ENCODE results near the gene SCCPDH. TPM values are rescaled to one million over a fixed set of nuclear protein-coding genes. Genes with fewer than 3 reads are reported as not detected.

The SCCPDH gene
- polyA plus RNA-seq, 1 experiment = 46.6 TPM

DNA sequence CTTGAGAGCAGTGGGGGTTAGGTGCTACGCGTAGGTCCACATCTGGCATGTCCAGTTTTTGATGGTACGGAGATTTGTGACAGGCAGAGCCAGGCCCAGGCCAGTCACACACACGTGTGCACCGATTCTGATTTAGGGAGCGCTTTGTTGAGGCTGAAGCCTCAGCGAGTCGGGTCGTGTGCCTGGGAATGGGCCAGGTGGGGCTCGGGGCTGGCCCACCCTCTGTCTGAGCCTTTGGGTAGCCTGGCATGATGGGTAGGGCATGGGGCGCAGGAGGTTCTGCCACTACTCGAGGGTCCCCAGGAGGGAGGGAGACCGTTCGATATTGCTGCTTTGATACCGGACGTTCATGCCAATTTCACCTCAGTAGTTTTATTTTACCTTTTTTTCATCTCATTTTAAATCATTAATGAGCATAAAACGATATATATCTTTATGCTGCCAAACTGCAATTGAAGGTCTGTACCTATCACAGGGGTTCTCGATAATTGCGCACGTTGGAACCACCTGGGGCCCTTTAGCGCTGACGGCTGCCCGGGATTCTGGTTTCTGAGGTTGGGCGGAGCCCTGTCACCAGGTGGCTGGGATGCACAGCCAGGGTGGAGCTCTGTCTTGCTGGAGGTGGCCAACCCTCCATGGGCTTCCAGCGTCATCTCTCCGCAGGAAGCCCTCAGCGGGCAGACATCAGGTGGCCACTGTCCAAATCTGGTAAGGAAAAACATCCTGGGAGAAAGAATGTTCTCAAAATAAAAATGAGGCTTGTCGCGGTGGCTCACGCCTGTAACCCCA lies 71.9 kb downstream of the SCCPDH start:
- Histone ChIP-seq H3K27ac (ENCODE audit: low read depth, low read length) (no peak overlapping the region), H3K9me3 (ENCODE audit: control insufficient read depth, insufficient read depth, low read length) (no peaks in the 10 kb centered on the region; the same call in 1 of the 2 replicates), H3K4me3 (ENCODE audit: low read depth, low read length) (no peak overlapping the region), H3K27me3 (ENCODE audit: control insufficient read depth, insufficient read depth, low read length) (peaks cover 6% of the 10 kb centered on the region)
- POLR2A ChIA-PET = no interaction called here
- DNase-seq (ENCODE audit: low read depth, low spot score) = no peak
- CTCF ChIA-PET = no interaction called here
- TF ChIP-seq, protein P1, sequence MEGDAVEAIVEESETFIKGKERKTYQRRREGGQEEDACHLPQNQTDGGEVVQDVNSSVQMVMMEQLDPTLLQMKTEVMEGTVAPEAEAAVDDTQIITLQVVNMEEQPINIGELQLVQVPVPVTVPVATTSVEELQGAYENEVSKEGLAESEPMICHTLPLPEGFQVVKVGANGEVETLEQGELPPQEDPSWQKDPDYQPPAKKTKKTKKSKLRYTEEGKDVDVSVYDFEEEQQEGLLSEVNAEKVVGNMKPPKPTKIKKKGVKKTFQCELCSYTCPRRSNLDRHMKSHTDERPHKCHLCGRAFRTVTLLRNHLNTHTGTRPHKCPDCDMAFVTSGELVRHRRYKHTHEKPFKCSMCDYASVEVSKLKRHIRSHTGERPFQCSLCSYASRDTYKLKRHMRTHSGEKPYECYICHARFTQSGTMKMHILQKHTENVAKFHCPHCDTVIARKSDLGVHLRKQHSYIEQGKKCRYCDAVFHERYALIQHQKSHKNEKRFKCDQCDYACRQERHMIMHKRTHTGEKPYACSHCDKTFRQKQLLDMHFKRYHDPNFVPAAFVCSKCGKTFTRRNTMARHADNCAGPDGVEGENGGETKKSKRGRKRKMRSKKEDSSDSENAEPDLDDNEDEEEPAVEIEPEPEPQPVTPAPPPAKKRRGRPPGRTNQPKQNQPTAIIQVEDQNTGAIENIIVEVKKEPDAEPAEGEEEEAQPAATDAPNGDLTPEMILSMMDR (IDR thresholded peaks at IDR 0.05; ENCODE audit: low read depth, low read length) = no peak

DNA sequence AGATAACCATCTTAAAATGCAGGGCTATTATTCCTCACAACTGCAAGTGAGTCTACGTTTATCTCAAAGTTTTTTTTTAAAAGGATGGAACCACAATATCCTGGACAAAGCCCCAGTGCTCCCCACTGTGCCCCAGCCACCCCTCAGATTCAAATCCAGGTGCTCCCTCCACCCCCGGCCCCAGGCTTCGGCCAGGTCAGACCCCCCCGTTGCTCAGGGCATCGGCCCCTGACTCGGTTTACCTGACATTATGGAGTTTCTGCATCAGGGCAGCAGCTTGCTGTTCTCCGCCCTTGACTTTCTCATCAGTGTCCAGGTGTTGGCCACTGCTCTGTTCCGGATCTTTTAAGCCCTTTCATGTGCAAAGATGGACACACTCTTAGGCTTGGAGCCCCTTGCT lies 72.9 kb downstream of the SCCPDH start:
- Histone ChIP-seq H3K4me3 (ENCODE audit: low read depth, low read length) (no peak overlapping the region), H3K27ac (ENCODE audit: low read depth, low read length) (no peak overlapping the region), H3K27me3 (ENCODE audit: control insufficient read depth, insufficient read depth, low read length) (peaks cover 6% of the 10 kb centered on the region), H3K9me3 (ENCODE audit: control insufficient read depth, insufficient read depth, low read length) (no peaks in the 10 kb centered on the region; the same call in 1 of the 2 replicates)
- ChIA-PET POLR2A (no interaction called here), CTCF (no interaction called here)
- TF ChIP-seq, protein P1 (IDR thresholded peaks at IDR 0.05; ENCODE audit: low read depth, low read length) = no peak
- DNase-seq (ENCODE audit: low read depth, low spot score) = no peak

DNA sequence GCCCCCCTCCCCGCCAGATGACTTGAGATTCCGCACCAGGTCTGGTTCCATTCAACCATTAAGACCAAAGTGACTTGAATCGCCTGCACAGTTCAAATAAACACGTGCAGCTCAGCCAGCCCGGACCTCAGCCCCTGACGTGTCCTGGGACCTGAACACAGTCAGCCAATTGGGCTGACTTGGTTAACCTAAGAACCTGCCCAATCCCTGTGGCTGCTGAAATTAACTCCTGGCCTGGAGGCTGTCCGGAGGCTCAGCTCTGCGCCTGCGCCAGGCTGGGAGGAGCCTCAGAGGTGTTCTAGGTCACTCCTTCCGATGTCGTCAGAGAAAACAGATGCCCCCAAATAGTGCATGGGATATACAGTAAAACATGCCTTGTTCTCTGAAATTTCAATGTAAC lies 73.4 kb downstream of the SCCPDH start:
- Histone ChIP-seq H3K27ac (ENCODE audit: low read depth, low read length) (no peak overlapping the region), H3K9me3 (ENCODE audit: control insufficient read depth, insufficient read depth, low read length) (no peaks in the 10 kb centered on the region; the same call in none of the 2 replicates), H3K27me3 (ENCODE audit: control insufficient read depth, insufficient read depth, low read length) (peaks cover 6% of the 10 kb centered on the region), H3K4me3 (ENCODE audit: low read depth, low read length) (no peak overlapping the region)
- DNase-seq (ENCODE audit: low read depth, low spot score) = no peak
- CTCF ChIA-PET = no interaction called here
- POLR2A ChIA-PET = no interaction called here
- TF ChIP-seq, protein P1 (IDR thresholded peaks at IDR 0.05; ENCODE audit: low read depth, low read length) = no peak

DNA sequence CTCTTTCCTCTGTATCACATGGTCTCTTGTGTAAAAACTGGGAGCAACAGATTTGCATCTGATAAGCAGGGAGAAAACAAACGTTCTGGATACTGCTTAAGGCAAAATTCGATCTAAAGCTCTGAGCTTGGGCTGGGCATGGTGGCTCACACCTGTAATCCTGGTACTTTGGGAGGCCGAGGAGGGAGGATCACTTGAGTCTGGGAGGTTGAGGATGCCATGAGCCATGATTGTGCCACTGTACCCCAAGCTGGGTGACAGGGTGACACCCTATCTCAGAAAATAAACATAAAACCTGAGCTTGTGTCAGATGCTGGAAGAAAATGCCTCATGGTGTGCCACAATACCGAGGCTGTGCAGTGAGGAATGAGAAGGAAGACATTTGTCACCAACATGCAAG lies 73.9 kb downstream of the SCCPDH start:
- CTCF ChIA-PET = no interaction called here
- no peak for DNase-seq (ENCODE audit: low read depth, low spot score)
- H3K27me3 ChIP-seq (ENCODE audit: control insufficient read depth, insufficient read depth, low read length) = peaks cover 6% of the 10 kb centered on the region
- H3K9me3 ChIP-seq (ENCODE audit: control insufficient read depth, insufficient read depth, low read length) = no peaks in the 10 kb centered on the region; the same call in none of the 2 replicates
- no peak overlapping the region for H3K4me3 ChIP-seq (ENCODE audit: low read depth, low read length)
- POLR2A ChIA-PET = no interaction called here
- TF ChIP-seq, protein P1 (IDR thresholded peaks at IDR 0.05; ENCODE audit: low read depth, low read length) = no peak
- H3K27ac ChIP-seq (ENCODE audit: low read depth, low read length) = no peak overlapping the region

DNA sequence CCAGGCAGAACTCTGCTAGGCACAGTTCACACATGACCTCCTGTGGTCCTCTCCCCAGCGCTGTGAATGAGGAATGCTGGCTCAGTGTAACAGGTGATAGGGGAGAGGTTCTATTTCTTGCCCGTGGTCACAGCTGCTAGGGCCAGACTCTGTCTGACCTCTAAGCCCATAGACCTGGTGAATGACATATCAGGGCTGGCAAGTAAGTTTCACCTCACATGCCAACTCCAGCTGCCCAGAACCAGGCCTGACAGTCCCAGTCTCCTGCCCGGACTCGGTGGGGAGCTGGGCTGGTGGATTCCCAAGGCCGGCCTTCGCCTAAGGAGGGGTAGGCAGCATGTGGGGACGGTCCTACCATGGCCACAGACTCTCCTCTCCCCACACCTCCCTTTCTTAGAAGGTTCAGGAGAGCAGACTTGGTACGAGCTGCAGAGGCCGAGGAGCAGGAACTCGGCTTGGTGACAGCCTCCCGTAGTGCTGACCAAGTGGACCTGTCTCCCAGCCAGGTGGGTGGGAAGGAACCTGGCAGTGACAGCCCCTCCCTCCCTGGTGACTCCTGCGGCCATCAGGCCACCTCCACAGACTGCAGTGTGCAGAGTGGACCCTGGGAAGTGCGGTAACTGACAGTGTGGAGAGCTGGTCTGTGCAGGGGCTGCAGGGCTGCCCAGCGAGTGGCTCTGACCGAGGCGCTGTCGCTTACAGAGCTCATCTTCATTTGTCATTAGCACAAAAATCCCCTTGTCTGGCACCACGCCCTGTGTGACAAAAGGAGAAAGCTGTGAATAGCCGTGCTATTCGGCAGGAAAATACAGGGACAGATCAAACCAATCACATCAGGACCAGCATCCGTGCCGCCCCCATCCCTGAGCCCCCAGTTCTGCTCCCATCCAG lies 74.6 kb downstream of the SCCPDH start:
- no peak for DNase-seq (ENCODE audit: low read depth, low spot score)
- Histone ChIP-seq H3K27ac (ENCODE audit: low read depth, low read length) (no peak overlapping the region), H3K9me3 (ENCODE audit: control insufficient read depth, insufficient read depth, low read length) (peaks cover 3% of the 10 kb centered on the region), H3K4me3 (ENCODE audit: low read depth, low read length) (no peak overlapping the region), H3K27me3 (ENCODE audit: control insufficient read depth, insufficient read depth, low read length) (peaks cover 6% of the 10 kb centered on the region)
- CTCF ChIA-PET = no interaction called here
- TF ChIP-seq, protein P1 (IDR thresholded peaks at IDR 0.05; ENCODE audit: low read depth, low read length) = no peak
- POLR2A ChIA-PET = no interaction called here
